Uterus (tissue), 4 donors: ENCODE data around the gene CHPF. TPM values are rescaled to one million over a fixed set of nuclear protein-coding genes. Genes with fewer than 3 reads are reported as not detected.

Experiments used
- DNase-seq, 2 donors: peaks; one replicate each; pipeline ENCODE4 v3.0.0-alpha.2; 2019 to 2020
- H3K27ac ChIP-seq, 2 donors: fragments of 200-600 bp; sonication (generic); 1 replicate in 1 of 2; 2 replicates in 1 of 2; pipeline ENCODE4 v1.5.1; 2016 to 2018
- H3K27me3 ChIP-seq, 2 donors: fragments of 200-600 bp; sonication (generic); one replicate each; pipeline ENCODE4 v1.5.1; 2018 to 2019; ENCODE audit warnings: control low read depth in 1 of 2
- H3K36me3 ChIP-seq, 2 donors: fragments of 200-600 bp; sonication (generic); one replicate each; pipeline ENCODE4 v1.5.1; 2019; ENCODE audit warnings: control low read depth in 1 of 2
- H3K4me1 ChIP-seq, 2 donors: fragments of 200-600 bp; sonication (generic); one replicate each; pipeline ENCODE4 v1.5.1; 2018 to 2019; ENCODE audit warnings: control low read depth in 1 of 2
- H3K4me3 ChIP-seq, 2 donors: fragments of 200-600 bp; sonication (generic); 1 replicate in 1 of 2; 2 replicates in 1 of 2; pipeline ENCODE4 v1.5.1; 2018 to 2019; ENCODE audit warnings: mild to moderate bottlenecking in 1 of 2
- H3K9me3 ChIP-seq, 2 donors: fragments of 200-600 bp; sonication (generic); one replicate each; pipeline ENCODE4 v1.5.1; 2019; ENCODE audit warnings: control low read depth in 1 of 2
- CTCF ChIP-seq, 4 experiments: fragments of 200-600 bp in 2 of 4; fragments of 450-650 bp in 2 of 4; sonication (generic) in 2 of 4; IDR thresholded peaks; one replicate each; pipeline ENCODE4 v1.5.1; 2016 to 2019; ENCODE audit warnings: antibody characterized with exemption in 4 of 4, mild to moderate bottlenecking in 2 of 4, moderate library complexity in 1 of 4
- POLR2A ChIP-seq, 2 donors: fragments of 450-650 bp; IDR thresholded peaks; one replicate each; pipeline ENCODE4 v1.6.1; 2016; ENCODE audit warnings: antibody characterized with exemption in 2 of 2, mild to moderate bottlenecking in 1 of 2, moderate library complexity in 1 of 2
- intact Hi-C: fragments of 100-400 bp; cut with DNase I; formaldehyde crosslinking; loops from one replicate; pipeline ENCODE4 v1.15.1; 2023; ENCODE audit warnings: low total_unique reads
- total RNA-seq, 4 donors: library from RNA; depleted of rRNA in 3 of 4; stranded (reverse); fragments of >200 nt in 3 of 4; gene quantifications; one replicate each; pipeline versions ENCODE4 v1.1.0 to v1.2.4, GENCODE V29; 2014 to 2023
- donor health status: DM: yes; HTN: yes; CAD: no.

Gene CHPF
- total RNA-seq, 4 donors from 2014 or later = 16.5 to 194 (median 42.5) TPM

GRCh38 chr2:219507581-219508443 is 35.8 kb downstream of the CHPF start:
- no peaks in the 10 kb centered on the region for H3K36me3 ChIP-seq
- TF ChIP-seq CTCF (IDR thresholded peaks at IDR 0.05) (no peak), POLR2A (IDR thresholded peaks at IDR 0.05) (no peak)
- no peak overlapping the region for H3K27ac ChIP-seq

GRCh38 chr2:219506802-219507526 is 36.6 kb downstream of the CHPF start:
- H3K36me3 ChIP-seq = no peaks in the 10 kb centered on the region
- peaks cover 0 to 13% of the 10 kb centered on the region in 2 donors for H3K4me1 ChIP-seq
- H3K4me3 ChIP-seq = no peak overlapping the region
- H3K27me3 ChIP-seq = no peaks in the 10 kb centered on the region
- no peak for TF ChIP-seq CTCF (IDR thresholded peaks at IDR 0.05)
- no peak for TF ChIP-seq POLR2A (IDR thresholded peaks at IDR 0.05)
- intact Hi-C loops = no loop called here
- peak in 1 of 2 donors; percentile 16 for DNase-seq
- no peaks in the 10 kb centered on the region for H3K9me3 ChIP-seq
- H3K27ac ChIP-seq = peak overlapping the region in 1 of 2 donors; percentile 35

More at GRCh38 chr2:219507581-219508443, 35.8 kb downstream of the CHPF start:
- intact Hi-C loops = no loop called here
- peak in 1 of 2 donors; percentile 26 for DNase-seq
- Histone ChIP-seq H3K9me3 (no peaks in the 10 kb centered on the region), H3K4me3 (no peak overlapping the region), H3K27me3 (no peaks in the 10 kb centered on the region), H3K4me1 (peaks cover 0 to 13% of the 10 kb centered on the region in 2 donors)

- intact Hi-C loops = no loop called here
- TF ChIP-seq POLR2A (IDR thresholded peaks at IDR 0.05) = no peak
- no peak for TF ChIP-seq CTCF (IDR thresholded peaks at IDR 0.05)
- DNase-seq = no peak
- Histone ChIP-seq H3K36me3 (no peaks in the 10 kb centered on the region), H3K27ac (peak overlapping the region in 1 of 2 donors; percentile 35), H3K4me1 (peaks cover 0 to 13% of the 10 kb centered on the region in 2 donors), H3K9me3 (no peaks in the 10 kb centered on the region), H3K4me3 (no peak overlapping the region), H3K27me3 (no peaks in the 10 kb centered on the region)
Measured at GRCh38 chr2:219506153-219506801, 37.3 kb downstream of the CHPF start.

GRCh38 chr2:219505585-219505984 is 38.0 kb downstream of the CHPF start:
- no peak for TF ChIP-seq POLR2A (IDR thresholded peaks at IDR 0.05)
- no peak for TF ChIP-seq CTCF (IDR thresholded peaks at IDR 0.05)
- Histone ChIP-seq H3K9me3 (no peaks in the 10 kb centered on the region), H3K4me3 (no peak overlapping the region), H3K36me3 (no peaks in the 10 kb centered on the region), H3K27ac (no peak overlapping the region), H3K4me1 (peaks cover 0 to 13% of the 10 kb centered on the region in 2 donors), H3K27me3 (no peaks in the 10 kb centered on the region)
- intact Hi-C loops = no loop called here
- no peak for DNase-seq
